Osteocyte (in vitro differentiated cells): Measurements from ENCODE around the gene QRICH1. TPM values are rescaled to one million over a fixed set of nuclear protein-coding genes. Genes with fewer than 3 reads are reported as not detected.

ENCODE experiments used
- DNase-seq: peaks from one replicate; pipeline ENCODE4 v3.0.0; 2021; ENCODE audit warnings: mixed read lengths; ENCODE audit not compliant: unreplicated experiment; ENCODE audit errors: extremely low spot score
- H3K27ac Mint-ChIP-seq: one replicate; pipeline ENCODE4 v1.8.0; 2021; ENCODE audit warnings: mild to moderate bottlenecking, mixed read lengths; ENCODE audit not compliant: unreplicated experiment
- H3K27me3 Mint-ChIP-seq: one replicate; pipeline ENCODE4 v1.8.0; 2021; ENCODE audit warnings: mixed read lengths; ENCODE audit not compliant: unreplicated experiment
- H3K36me3 Mint-ChIP-seq: one replicate; pipeline ENCODE4 v1.8.0; 2021; ENCODE audit warnings: mixed read lengths; ENCODE audit not compliant: unreplicated experiment
- H3K4me1 Mint-ChIP-seq: one replicate; pipeline ENCODE4 v1.8.0; 2021; ENCODE audit warnings: mixed read lengths; ENCODE audit not compliant: unreplicated experiment
- H3K4me3 Mint-ChIP-seq: one replicate; pipeline ENCODE4 v1.8.0; 2021; ENCODE audit warnings: mild to moderate bottlenecking, moderate library complexity, mixed read lengths; ENCODE audit not compliant: unreplicated experiment
- H3K9me3 Mint-ChIP-seq: one replicate; pipeline ENCODE4 v1.8.0; 2021; ENCODE audit warnings: mixed read lengths; ENCODE audit not compliant: unreplicated experiment
- CTCF ChIP-seq: fragments of 200-600 bp; sonication (generic); IDR thresholded peaks from 2 replicates; pipeline ENCODE4 v1.5.0; 2021; ENCODE audit warnings: antibody characterized with exemption, mild to moderate bottlenecking, moderate library complexity
- total RNA-seq: library from RNA; stranded (reverse); gene quantifications from 2 replicates; pipeline ENCODE4 v1.2.1, GENCODE V29; 2021

QRICH1 gene
- total RNA-seq, 1 donor from 2014 or later: 104 TPM

DNA sequence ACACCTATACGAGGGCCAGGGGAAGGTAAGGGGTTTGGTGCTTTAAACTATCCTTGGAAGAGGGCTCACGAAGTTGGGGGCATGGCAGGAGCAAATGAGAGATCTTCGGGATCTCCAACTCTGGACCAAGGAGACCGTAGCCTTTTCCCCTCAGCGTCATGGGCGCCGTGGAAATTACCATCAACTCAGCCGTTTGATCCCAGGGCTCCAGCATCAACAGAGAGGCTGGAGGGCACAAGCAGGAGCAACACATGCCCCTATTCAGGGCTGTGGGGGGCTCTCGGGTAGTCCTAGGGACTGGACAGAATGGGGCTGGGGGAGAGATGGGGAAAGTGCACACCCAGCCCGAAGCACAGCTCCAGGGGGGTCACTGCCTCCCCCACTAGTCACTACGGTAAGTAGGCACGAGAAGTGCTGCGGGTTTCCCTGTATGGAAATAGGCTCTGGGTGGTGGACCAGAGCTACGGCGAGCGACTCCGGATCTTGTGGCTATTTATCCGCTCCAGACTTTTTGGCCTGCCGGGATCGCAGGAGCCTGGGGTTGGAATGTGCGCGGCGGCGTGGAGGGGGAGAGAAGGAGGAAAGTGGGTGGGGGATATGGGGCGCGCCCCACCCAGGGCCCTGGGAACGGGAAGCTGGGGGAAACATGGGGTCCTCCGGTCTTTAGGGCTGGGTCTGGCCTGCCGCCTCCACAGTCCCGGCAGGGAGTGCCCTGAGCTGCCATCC lies 39.5 kb upstream of the QRICH1 start:
- DNase-seq: peak; percentile 92
- no peak for TF ChIP-seq CTCF
- Mint-ChIP-seq H3K4me3 (peak overlapping the region; percentile 89), H3K9me3 (no peaks in the 10 kb centered on the region), H3K27ac (peak overlapping the region; percentile 92), H3K36me3 (peaks cover 6% of the 10 kb centered on the region), H3K27me3 (no peaks in the 10 kb centered on the region), H3K4me1 (peaks cover 13% of the 10 kb centered on the region)

DNA sequence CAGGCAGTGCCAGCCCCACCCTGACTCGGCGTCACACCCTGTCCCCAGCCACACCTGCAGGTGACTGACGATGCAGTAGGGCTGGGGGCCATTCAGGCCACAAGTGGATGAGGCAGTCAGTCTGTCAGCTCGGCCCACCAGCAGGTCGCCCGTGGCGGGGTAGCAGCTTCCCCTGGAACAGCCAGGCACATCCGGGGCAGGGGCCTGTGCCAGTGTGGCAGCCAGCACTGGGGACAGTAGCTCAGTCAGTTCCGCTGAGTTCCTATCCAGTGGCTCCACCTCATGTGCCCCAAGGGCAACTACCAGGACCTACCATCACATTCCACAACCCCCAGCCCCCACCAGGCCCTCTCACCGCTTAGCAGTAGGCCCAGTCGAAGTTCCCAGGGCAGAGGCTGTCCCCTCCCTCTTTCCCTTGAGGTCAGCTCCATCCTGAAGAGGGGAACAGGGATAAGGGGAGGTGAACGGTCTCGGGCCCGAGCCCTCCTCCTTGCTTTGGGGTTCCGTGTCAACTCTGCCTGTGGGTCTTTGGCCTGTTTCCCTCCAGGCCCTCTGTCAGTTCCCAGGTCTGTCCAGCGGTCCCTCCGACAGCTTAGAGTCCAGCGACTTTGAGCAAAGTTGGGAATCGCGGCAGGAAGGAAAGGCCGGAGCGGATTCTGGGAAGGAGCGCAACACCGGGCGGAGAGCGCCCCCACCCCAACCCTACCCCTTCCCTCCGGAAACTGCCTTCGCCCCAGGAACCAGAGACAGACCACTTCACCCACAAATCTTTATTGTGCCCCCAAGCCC lies 38.8 kb upstream of the QRICH1 start, which contains the start of gene LAMB2:
Gene LAMB2 (minus strand): TSS at position 614 of the 789 bp plus-strand sequence. CDS start 183 bp downstream, at position 431.
- Mint-ChIP-seq H3K4me1 (peaks cover 13% of the 10 kb centered on the region), H3K27ac (peak within 1 kb of the TSS; percentile 92), H3K27me3 (no peaks in the 10 kb centered on the region), H3K4me3 (peak within 1 kb of the TSS; percentile 89), H3K9me3 (no peaks in the 10 kb centered on the region), H3K36me3 (peaks cover 10% of the 10 kb centered on the region)
- no peak for TF ChIP-seq CTCF
- DNase-seq: peak; percentile 90

GRCh38 chr3:49132073-49132436 lies 38.2 kb upstream of the QRICH1 start:
- TF ChIP-seq CTCF: no peak
- Mint-ChIP-seq H3K9me3 (no peaks in the 10 kb centered on the region), H3K36me3 (peaks cover 10% of the 10 kb centered on the region), H3K4me1 (peaks cover 13% of the 10 kb centered on the region), H3K27me3 (no peaks in the 10 kb centered on the region), H3K27ac (peak overlapping the region; percentile 92), H3K4me3 (peak overlapping the region; percentile 89)
- no peak for DNase-seq

DNA sequence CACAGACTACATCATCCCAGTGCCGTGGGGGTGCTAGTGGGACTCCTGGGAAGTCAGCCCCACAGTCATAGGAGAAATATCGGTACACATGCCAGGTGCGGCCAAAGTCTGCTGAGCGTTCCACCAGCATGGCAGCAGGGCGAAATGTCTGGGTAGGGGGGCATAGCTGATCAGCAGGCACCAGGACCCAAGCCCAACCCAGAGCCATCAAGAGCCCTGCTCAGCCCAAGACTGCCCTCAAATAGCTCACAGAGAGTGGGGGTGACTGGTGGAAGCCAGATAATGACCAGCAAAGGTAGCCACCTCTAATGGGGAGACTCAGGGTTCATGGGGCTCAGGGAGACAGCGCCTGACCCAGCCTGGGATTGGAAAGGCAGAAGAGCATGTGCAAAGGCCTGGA lies 37.7 kb upstream of the QRICH1 start:
- Mint-ChIP-seq H3K27me3 (no peaks in the 10 kb centered on the region), H3K27ac (peak overlapping the region; percentile 92), H3K9me3 (no peaks in the 10 kb centered on the region), H3K36me3 (peaks cover 12% of the 10 kb centered on the region), H3K4me1 (peaks cover 13% of the 10 kb centered on the region), H3K4me3 (peak overlapping the region; percentile 89)
- TF ChIP-seq CTCF: no peak
- DNase-seq: no peak

DNA sequence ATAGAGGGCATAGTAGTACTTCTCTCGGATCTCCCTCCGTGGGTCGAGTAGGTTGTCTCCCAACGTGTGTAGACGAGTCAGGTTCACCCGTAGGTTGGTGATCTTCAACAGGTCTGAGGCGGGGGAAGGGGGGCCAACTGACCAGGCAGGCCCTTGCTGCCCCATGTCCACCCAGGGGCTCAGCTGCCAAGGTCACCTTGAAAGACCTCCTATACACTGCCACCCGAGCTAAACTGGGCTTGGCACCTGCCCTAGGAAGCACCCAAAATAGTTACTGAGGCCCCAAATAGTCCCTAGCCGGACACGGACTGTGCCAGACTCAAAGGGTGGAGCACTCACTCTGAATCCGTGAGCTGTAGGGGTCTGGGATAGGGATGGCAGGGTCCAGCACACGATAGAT lies 37.2 kb upstream of the QRICH1 start:
- DNase-seq: no peak
- Mint-ChIP-seq H3K36me3 (peaks cover 12% of the 10 kb centered on the region), H3K9me3 (no peaks in the 10 kb centered on the region), H3K27me3 (no peaks in the 10 kb centered on the region), H3K27ac (no peak overlapping the region), H3K4me1 (peaks cover 13% of the 10 kb centered on the region), H3K4me3 (peak overlapping the region; percentile 89)
- TF ChIP-seq CTCF: no peak
